Measurements from ENCODE around the gene ITFG2. TPM values are rescaled to one million over a fixed set of nuclear protein-coding genes. Genes with fewer than 3 reads are reported as not detected.

The ITFG2 gene
- total and polyA plus RNA-seq, 2 donors from 2014 or later: 23.6 to 48.2 TPM

DNA sequence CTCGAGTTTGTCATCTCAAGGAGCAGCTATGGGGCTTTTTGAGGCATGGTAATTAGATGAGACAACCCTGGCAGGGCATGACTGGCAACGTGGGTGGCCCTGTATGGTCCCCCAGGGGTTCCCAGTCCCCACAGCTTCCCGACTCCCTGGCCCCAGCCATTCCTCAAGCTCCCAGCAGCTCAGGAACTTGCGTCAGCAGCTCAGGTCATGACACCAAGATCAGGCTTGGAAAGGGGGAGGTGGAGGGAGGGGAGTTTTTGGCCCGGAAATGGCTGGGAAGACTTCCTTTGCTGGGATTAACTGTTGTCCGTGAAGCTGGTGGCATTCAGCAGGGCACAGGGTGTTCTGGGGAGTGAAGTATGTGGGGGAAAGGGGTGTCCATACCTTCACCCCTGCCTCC, 32.8 kb downstream of the ITFG2 start:
- Histone ChIP-seq H3K36me3 (ENCODE audit: control insufficient read depth in 2 of 3, insufficient read depth in 3 of 3, low read length in 3 of 3) (peaks cover 0 to 6% (median 0%) of the 10 kb centered on the region in 3 donors), H3K4me3 (ENCODE audit: low read length in 3 of 3) (no peak overlapping the region), H3K27me3 (ENCODE audit: control insufficient read depth, insufficient read depth, low read length) (no peaks in the 10 kb centered on the region), H3K9ac (ENCODE audit: low read length in 3 of 3) (no peak overlapping the region), H3K9me3 (ENCODE audit: control insufficient read depth in 2 of 3, insufficient read depth in 1 of 3, low read length in 3 of 3) (no peaks in the 10 kb centered on the region), H3K27ac (ENCODE audit: low read depth in 2 of 2, low read length in 2 of 2) (peak overlapping the region in 1 of 2 donors; percentile 38), H3K4me1 (ENCODE audit: control insufficient read depth in 2 of 3, insufficient read depth in 2 of 3, low read depth in 1 of 3, low read length in 3 of 3) (peaks cover 0 to 19% (median 8%) of the 10 kb centered on the region in 3 donors)
- intact Hi-C loops (cut with DNase I): no loop called here
- FAIRE-seq (no peak), DNase-seq (peak; percentile 53 to 90 (median 72))
- TF ChIP-seq CTCF (IDR thresholded peaks at IDR 0.05; ENCODE audit: borderline replicate concordance, extremely low read depth, insufficient read depth): no peak

GRCh38 chr12:2851931-2852330, 39.5 kb downstream of the ITFG2 start:
- no peak overlapping the region for H3K4me3 ChIP-seq (ENCODE audit: low read length in 3 of 3)
- H3K36me3 ChIP-seq (ENCODE audit: control insufficient read depth in 2 of 3, insufficient read depth in 3 of 3, low read length in 3 of 3): no peaks in the 10 kb centered on the region
- FAIRE-seq (no peak), DNase-seq (no peak)
- no peak overlapping the region for H3K27ac ChIP-seq (ENCODE audit: low read depth in 2 of 2, low read length in 2 of 2)
- H3K9ac ChIP-seq (ENCODE audit: low read length in 3 of 3): no peak overlapping the region
- H3K27me3 ChIP-seq (ENCODE audit: control insufficient read depth, insufficient read depth, low read length): no peaks in the 10 kb centered on the region
- no peaks in the 10 kb centered on the region for H3K9me3 ChIP-seq (ENCODE audit: control insufficient read depth in 2 of 3, insufficient read depth in 1 of 3, low read length in 3 of 3)
- intact Hi-C loops (cut with DNase I): loop anchor here (10.0 kb wide), 1 partner anchor 183 kb away; no protein-coding TSS in a partner anchor
- H3K4me1 ChIP-seq (ENCODE audit: control insufficient read depth in 2 of 3, insufficient read depth in 2 of 3, low read depth in 1 of 3, low read length in 3 of 3): peaks cover 0 to 8% (median 5%) of the 10 kb centered on the region in 3 donors
- TF ChIP-seq CTCF (IDR thresholded peaks at IDR 0.05; ENCODE audit: borderline replicate concordance, extremely low read depth, insufficient read depth): no peak

DNA sequence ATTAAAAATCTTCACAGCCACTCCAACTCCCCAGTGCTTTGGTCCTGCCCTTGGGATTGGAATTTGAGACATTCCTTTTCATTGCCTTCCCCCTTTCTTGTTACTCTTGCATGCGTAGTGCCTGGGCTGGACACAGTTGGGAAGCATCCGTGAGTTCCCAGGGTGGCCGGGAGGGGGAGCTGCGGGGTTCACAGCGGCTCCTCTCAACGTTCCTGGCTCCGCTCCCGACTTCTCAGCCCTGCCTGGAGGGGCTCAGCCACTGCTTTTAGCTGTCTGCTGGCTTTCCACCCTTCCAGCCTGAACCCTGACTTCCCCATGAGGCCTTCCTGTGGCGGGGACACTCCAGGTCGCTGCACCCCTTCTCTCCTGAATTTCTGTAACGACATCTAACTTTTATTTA, 41.2 kb downstream of the ITFG2 start:
- intact Hi-C loops (cut with DNase I): loop anchor here (10.0 kb wide), 1 partner anchor 181 kb away; no protein-coding TSS in a partner anchor
- Histone ChIP-seq H3K9me3 (ENCODE audit: control insufficient read depth in 2 of 3, insufficient read depth in 1 of 3, low read length in 3 of 3) (no peaks in the 10 kb centered on the region), H3K27ac (ENCODE audit: low read depth in 2 of 2, low read length in 2 of 2) (no peak overlapping the region), H3K4me3 (ENCODE audit: low read length in 3 of 3) (no peak overlapping the region), H3K4me1 (ENCODE audit: control insufficient read depth in 2 of 3, insufficient read depth in 2 of 3, low read depth in 1 of 3, low read length in 3 of 3) (peaks cover 0 to 8% (median 5%) of the 10 kb centered on the region in 3 donors), H3K36me3 (ENCODE audit: control insufficient read depth in 2 of 3, insufficient read depth in 3 of 3, low read length in 3 of 3) (peaks cover 0 to 6% (median 0%) of the 10 kb centered on the region in 3 donors), H3K27me3 (ENCODE audit: control insufficient read depth, insufficient read depth, low read length) (no peaks in the 10 kb centered on the region), H3K9ac (ENCODE audit: low read length in 3 of 3) (no peak overlapping the region)
- peak; percentile 82 for TF ChIP-seq CTCF (IDR thresholded peaks at IDR 0.05; ENCODE audit: borderline replicate concordance, extremely low read depth, insufficient read depth)
- FAIRE-seq: no peak
- peak; percentile 86 to 93 (median 89) for DNase-seq

All from kidney (tissue), 14 donors.